Measurements from ENCODE around the gene IL7R. TPM values are rescaled to one million over a fixed set of nuclear protein-coding genes. Genes with fewer than 3 reads are reported as not detected.

Gene IL7R
- total RNA-seq, 1 experiment from 2014 or later: not detected

DNA sequence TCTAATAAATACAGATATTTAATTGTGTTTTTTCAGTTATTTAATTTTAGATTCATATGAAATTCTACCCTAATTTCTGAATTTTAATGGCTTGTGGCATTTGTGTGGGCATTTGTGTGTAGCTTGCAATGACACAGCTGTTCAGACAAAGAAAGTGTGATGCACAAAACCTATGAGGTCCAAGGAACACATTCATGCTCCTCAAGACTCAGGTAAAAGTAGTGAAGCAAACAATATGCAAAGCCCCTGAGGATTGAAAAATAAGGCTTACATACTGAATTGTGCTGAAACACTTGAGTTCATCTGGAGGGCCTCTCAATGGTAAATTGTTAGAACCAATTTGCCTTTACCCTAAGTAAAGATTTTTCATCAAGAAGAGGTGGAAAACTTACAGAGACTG is 28.1 kb downstream of the IL7R start:
- Mint-ChIP-seq H3K9me3 (ENCODE audit: unreplicated experiment) (no peaks in the 10 kb centered on the region), H3K27ac (ENCODE audit: unreplicated experiment) (no peak overlapping the region), H3K4me3 (ENCODE audit: unreplicated experiment) (no peak overlapping the region), H3K27me3 (ENCODE audit: insufficient read depth, unreplicated experiment) (peaks cover 12% of the 10 kb centered on the region), H3K4me1 (ENCODE audit: low read depth, unreplicated experiment) (no peaks in the 10 kb centered on the region), H3K36me3 (ENCODE audit: insufficient read depth, unreplicated experiment) (no peaks in the 10 kb centered on the region)
- DNase-seq: no peak
- H3K27me3 ChIP-seq (replicated peaks; ENCODE audit: control insufficient read depth, insufficient read depth, low read length): no peaks in the 10 kb centered on the region
- H3K4me3 ChIP-seq (ENCODE audit: low read depth, low read length): no peak overlapping the region
- ChIA-PET POLR2A (no interaction called here), CTCF (no interaction called here)
- no peaks in the 10 kb centered on the region for H3K36me3 ChIP-seq (ENCODE audit: control insufficient read depth, insufficient read depth, low read length)
- H3K4me1 ChIP-seq: no peaks in the 10 kb centered on the region
- no TSS peak for BruUV-seq (replicated peaks)
- H3K9me3 ChIP-seq: no peaks in the 10 kb centered on the region
- intact Hi-C loops (cut with micrococcal nuclease; ENCODE audit: unreplicated experiment): no loop called here
- TF ChIP-seq, protein P1, sequence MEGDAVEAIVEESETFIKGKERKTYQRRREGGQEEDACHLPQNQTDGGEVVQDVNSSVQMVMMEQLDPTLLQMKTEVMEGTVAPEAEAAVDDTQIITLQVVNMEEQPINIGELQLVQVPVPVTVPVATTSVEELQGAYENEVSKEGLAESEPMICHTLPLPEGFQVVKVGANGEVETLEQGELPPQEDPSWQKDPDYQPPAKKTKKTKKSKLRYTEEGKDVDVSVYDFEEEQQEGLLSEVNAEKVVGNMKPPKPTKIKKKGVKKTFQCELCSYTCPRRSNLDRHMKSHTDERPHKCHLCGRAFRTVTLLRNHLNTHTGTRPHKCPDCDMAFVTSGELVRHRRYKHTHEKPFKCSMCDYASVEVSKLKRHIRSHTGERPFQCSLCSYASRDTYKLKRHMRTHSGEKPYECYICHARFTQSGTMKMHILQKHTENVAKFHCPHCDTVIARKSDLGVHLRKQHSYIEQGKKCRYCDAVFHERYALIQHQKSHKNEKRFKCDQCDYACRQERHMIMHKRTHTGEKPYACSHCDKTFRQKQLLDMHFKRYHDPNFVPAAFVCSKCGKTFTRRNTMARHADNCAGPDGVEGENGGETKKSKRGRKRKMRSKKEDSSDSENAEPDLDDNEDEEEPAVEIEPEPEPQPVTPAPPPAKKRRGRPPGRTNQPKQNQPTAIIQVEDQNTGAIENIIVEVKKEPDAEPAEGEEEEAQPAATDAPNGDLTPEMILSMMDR (IDR thresholded peaks at IDR 0.05; ENCODE audit: insufficient read depth in 1 of 2, low read depth in 1 of 2, low read length in 1 of 2, severe bottlenecking in 1 of 2, unreplicated experiment in 1 of 2): no peak

DNA sequence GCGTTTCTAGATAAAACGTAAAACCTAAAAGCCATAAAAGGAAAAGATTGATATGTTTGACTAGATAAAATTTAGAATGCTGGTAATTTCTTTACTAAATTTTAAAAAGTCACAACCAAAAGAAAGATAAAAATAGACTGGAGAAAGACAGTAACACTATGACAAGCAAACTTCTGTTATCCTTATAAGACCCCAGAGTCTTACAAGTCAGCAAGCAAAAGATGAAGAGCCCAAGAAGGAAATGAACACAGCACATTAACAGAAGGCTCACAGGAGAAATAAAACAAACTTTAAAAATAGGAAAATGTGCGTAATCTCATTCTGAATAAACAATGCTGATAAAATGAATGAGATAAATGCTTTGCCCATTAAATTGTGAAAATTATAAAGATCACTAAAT is 29.7 kb downstream of the IL7R start:
- TF ChIP-seq, protein P1 (IDR thresholded peaks at IDR 0.05; ENCODE audit: insufficient read depth in 1 of 2, low read depth in 1 of 2, low read length in 1 of 2, severe bottlenecking in 1 of 2, unreplicated experiment in 1 of 2): no peak
- DNase-seq: no peak
- no peak overlapping the region for H3K4me3 Mint-ChIP-seq (ENCODE audit: unreplicated experiment)
- no peak overlapping the region for H3K27ac Mint-ChIP-seq (ENCODE audit: unreplicated experiment)
- peaks cover 9% of the 10 kb centered on the region for H3K27me3 Mint-ChIP-seq (ENCODE audit: insufficient read depth, unreplicated experiment)
- H3K4me3 ChIP-seq (ENCODE audit: low read depth, low read length): no peak overlapping the region
- no TSS peak for BruUV-seq (replicated peaks)
- intact Hi-C loops (cut with micrococcal nuclease; ENCODE audit: unreplicated experiment): no loop called here
- no peaks in the 10 kb centered on the region for H3K4me1 ChIP-seq
- H3K36me3 ChIP-seq (ENCODE audit: control insufficient read depth, insufficient read depth, low read length): no peaks in the 10 kb centered on the region
- H3K27me3 ChIP-seq (replicated peaks; ENCODE audit: control insufficient read depth, insufficient read depth, low read length): no peaks in the 10 kb centered on the region
- ChIA-PET CTCF (no interaction called here), POLR2A (no interaction called here)
- H3K36me3 Mint-ChIP-seq (ENCODE audit: insufficient read depth, unreplicated experiment): no peaks in the 10 kb centered on the region
- no peaks in the 10 kb centered on the region for H3K9me3 ChIP-seq
- no peaks in the 10 kb centered on the region for H3K4me1 Mint-ChIP-seq (ENCODE audit: low read depth, unreplicated experiment)
- H3K9me3 Mint-ChIP-seq (ENCODE audit: unreplicated experiment): no peaks in the 10 kb centered on the region

DNA sequence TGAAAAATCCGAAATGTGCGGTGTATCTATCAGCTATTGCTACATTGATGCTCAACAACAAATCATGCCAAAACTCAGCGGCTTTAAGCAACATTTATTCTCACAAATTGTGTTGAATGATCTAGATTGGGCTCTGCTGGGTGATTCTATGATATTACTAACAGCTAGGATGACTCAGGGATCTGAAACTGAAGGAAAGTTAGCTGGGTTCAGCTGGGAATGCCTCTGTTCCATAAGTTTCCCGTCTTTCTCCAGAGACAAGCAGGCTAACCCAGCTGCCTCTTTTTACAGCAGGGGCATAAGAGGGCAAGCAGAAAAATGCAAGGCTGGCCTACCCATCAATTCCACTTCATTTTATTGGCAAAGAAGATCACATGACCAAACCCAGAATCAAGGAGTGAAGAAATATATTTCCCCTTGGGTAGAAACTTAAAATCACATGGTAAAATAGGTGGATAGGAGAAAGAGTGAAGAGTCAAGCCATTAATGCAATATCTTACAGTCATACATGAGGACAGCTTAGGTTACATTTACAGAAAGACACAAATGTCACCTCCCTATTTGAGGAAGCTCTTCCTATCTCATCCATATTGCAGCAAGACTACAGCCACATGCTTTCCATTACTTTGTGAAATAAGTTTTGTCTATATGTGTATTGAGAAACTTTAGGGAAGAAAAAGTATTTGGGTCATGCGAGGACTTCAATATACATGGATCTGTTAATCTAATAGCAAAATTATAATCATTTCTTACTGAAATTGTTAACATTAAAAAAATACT is 30.8 kb downstream of the IL7R start:
- H3K27me3 Mint-ChIP-seq (ENCODE audit: insufficient read depth, unreplicated experiment): peaks cover 7% of the 10 kb centered on the region
- BruUV-seq (replicated peaks): no TSS peak
- no peak for DNase-seq
- H3K27me3 ChIP-seq (replicated peaks; ENCODE audit: control insufficient read depth, insufficient read depth, low read length): no peaks in the 10 kb centered on the region
- TF ChIP-seq, protein P1 (IDR thresholded peaks at IDR 0.05; ENCODE audit: insufficient read depth in 1 of 2, low read depth in 1 of 2, low read length in 1 of 2, severe bottlenecking in 1 of 2, unreplicated experiment in 1 of 2): no peak
- no peaks in the 10 kb centered on the region for H3K36me3 ChIP-seq (ENCODE audit: control insufficient read depth, insufficient read depth, low read length)
- H3K4me3 ChIP-seq (ENCODE audit: low read depth, low read length): no peak overlapping the region
- H3K9me3 ChIP-seq: no peaks in the 10 kb centered on the region
- H3K4me1 ChIP-seq: no peaks in the 10 kb centered on the region
- CTCF ChIA-PET: no interaction called here
- H3K4me1 Mint-ChIP-seq (ENCODE audit: low read depth, unreplicated experiment): no peaks in the 10 kb centered on the region
- POLR2A ChIA-PET: no interaction called here
- H3K36me3 Mint-ChIP-seq (ENCODE audit: insufficient read depth, unreplicated experiment): no peaks in the 10 kb centered on the region
- no peak overlapping the region for H3K4me3 Mint-ChIP-seq (ENCODE audit: unreplicated experiment)
- intact Hi-C loops (cut with micrococcal nuclease; ENCODE audit: unreplicated experiment): no loop called here
- no peaks in the 10 kb centered on the region for H3K9me3 Mint-ChIP-seq (ENCODE audit: unreplicated experiment)
- no peak overlapping the region for H3K27ac Mint-ChIP-seq (ENCODE audit: unreplicated experiment)

Measured in Caco-2 (cell line).